Parathyroid adenoma (tissue), 2 donors: ENCODE results near the gene HGS.
A peak's percentile ranks its signal among the peaks of the same experiment; 100 is the strongest.

ENCODE experiments used
- H2AFZ ChIP-seq: fragments of 300-600 bp; sonication (generic); one replicate; pipeline ENCODE4 v1.7.0; 2017; ENCODE audit warnings: antibody characterized with exemption, mild to moderate bottlenecking
- H3K27ac ChIP-seq: fragments of 300-600 bp; sonication (generic); one replicate; pipeline ENCODE4 v1.7.0; 2017
- H3K27me3 ChIP-seq: fragments of 300-600 bp; sonication (generic); one replicate; pipeline ENCODE4 v1.7.0; 2017; ENCODE audit warnings: low read length; ENCODE audit not compliant: control insufficient read depth, insufficient read depth
- H3K36me3 ChIP-seq: fragments of 300-600 bp; sonication (generic); one replicate; pipeline ENCODE4 v1.7.0; 2017; ENCODE audit warnings: low read length; ENCODE audit not compliant: control insufficient read depth, insufficient read depth
- H3K4me1 ChIP-seq: fragments of 300-600 bp; sonication (generic); one replicate; pipeline ENCODE4 v1.7.0; 2017; ENCODE audit warnings: control low read depth
- H3K4me2 ChIP-seq: fragments of 300-600 bp; sonication (generic); one replicate; pipeline ENCODE4 v1.7.0; 2017; ENCODE audit warnings: low read length
- H3K4me3 ChIP-seq: fragments of 300-600 bp; sonication (generic); one replicate; pipeline ENCODE4 v1.7.0; 2017; ENCODE audit warnings: low read depth, low read length
- H3K79me2 ChIP-seq: fragments of 300-600 bp; sonication (generic); one replicate; pipeline ENCODE4 v1.7.0; 2017; ENCODE audit warnings: control low read depth
- H3K9ac ChIP-seq: fragments of 300-600 bp; sonication (generic); one replicate; pipeline ENCODE4 v1.7.0; 2017; ENCODE audit warnings: mild to moderate bottlenecking
- H3K9me3 ChIP-seq: fragments of 300-600 bp; sonication (generic); one replicate; pipeline ENCODE4 v1.7.0; 2017; ENCODE audit warnings: low read length; ENCODE audit not compliant: control insufficient read depth
- CTCF ChIP-seq: fragments of 300-600 bp; sonication (generic); IDR thresholded peaks from one replicate; pipeline ENCODE4 v1.7.0; 2017; ENCODE audit warnings: antibody characterized with exemption, mild to moderate bottlenecking
- donor health status: primary hyperparathyroidism.

The HGS gene

GRCh38 chr17:81681672-81682071 is 2.1 kb upstream of the HGS start:
- H3K4me2 ChIP-seq, result no peak overlapping the region
- H2AFZ ChIP-seq, result no peak overlapping the region
- H3K27me3 ChIP-seq, result no peaks in the 10 kb centered on the region
- peaks cover 31% of the 10 kb centered on the region for H3K79me2 ChIP-seq
- peaks cover 11% of the 10 kb centered on the region for H3K4me1 ChIP-seq
- no peaks in the 10 kb centered on the region for H3K36me3 ChIP-seq
- no peaks in the 10 kb centered on the region for H3K9me3 ChIP-seq
- no peak overlapping the region for H3K4me3 ChIP-seq
- H3K9ac ChIP-seq, result no peak overlapping the region
- H3K27ac ChIP-seq, result no peak overlapping the region
- TF ChIP-seq CTCF, result no peak

- H3K36me3 ChIP-seq, result no peaks in the 10 kb centered on the region
- peak overlapping the region; percentile 86 for H2AFZ ChIP-seq
- no peak for TF ChIP-seq CTCF
- H3K9me3 ChIP-seq, result no peaks in the 10 kb centered on the region
- peak overlapping the region; percentile 77 for H3K4me2 ChIP-seq
- no peaks in the 10 kb centered on the region for H3K27me3 ChIP-seq
- peak overlapping the region; percentile 94 for H3K4me3 ChIP-seq
- H3K79me2 ChIP-seq, result peaks cover 41% of the 10 kb centered on the region
- H3K9ac ChIP-seq, result no peak overlapping the region
- H3K4me1 ChIP-seq, result peaks cover 11% of the 10 kb centered on the region
- H3K27ac ChIP-seq, result no peak overlapping the region
Observed at GRCh38 chr17:81682565-81683207, 1.1 kb upstream of the HGS start.

GRCh38 chr17:81683208-81683583 is 615 bp upstream of the HGS start:
- no peaks in the 10 kb centered on the region for H3K9me3 ChIP-seq
- H3K4me1 ChIP-seq, result peaks cover 11% of the 10 kb centered on the region
- peak overlapping the region; percentile 77 for H3K4me2 ChIP-seq
- H2AFZ ChIP-seq, result peak overlapping the region; percentile 86
- peak overlapping the region; percentile 58 for H3K9ac ChIP-seq
- peaks cover 46% of the 10 kb centered on the region for H3K79me2 ChIP-seq
- H3K36me3 ChIP-seq, result no peaks in the 10 kb centered on the region
- H3K27ac ChIP-seq, result peak overlapping the region; percentile 63
- no peak for TF ChIP-seq CTCF
- peak overlapping the region; percentile 94 for H3K4me3 ChIP-seq
- no peaks in the 10 kb centered on the region for H3K27me3 ChIP-seq

GRCh38 chr17:81684442-81684911 is 666 bp downstream of the HGS start:
- Histone ChIP-seq H3K4me3 (peak overlapping the region; percentile 72), H3K27me3 (no peaks in the 10 kb centered on the region), H3K9ac (peak overlapping the region; percentile 3), H3K79me2 (peaks cover 55% of the 10 kb centered on the region), H3K36me3 (no peaks in the 10 kb centered on the region), H3K27ac (no peak overlapping the region), H3K4me1 (peaks cover 11% of the 10 kb centered on the region), H3K9me3 (no peaks in the 10 kb centered on the region), H2AFZ (peak overlapping the region; percentile 86), H3K4me2 (peak overlapping the region; percentile 88)
- TF ChIP-seq CTCF, result no peak

GRCh38 chr17:81685108-81685507 is 1.3 kb downstream of the HGS start:
- H3K79me2 ChIP-seq, result peaks cover 55% of the 10 kb centered on the region
- TF ChIP-seq CTCF, result no peak
- no peaks in the 10 kb centered on the region for H3K27me3 ChIP-seq
- no peaks in the 10 kb centered on the region for H3K36me3 ChIP-seq
- peak overlapping the region; percentile 72 for H3K4me3 ChIP-seq
- H3K4me2 ChIP-seq, result peak overlapping the region; percentile 88
- H2AFZ ChIP-seq, result no peak overlapping the region
- H3K9ac ChIP-seq, result no peak overlapping the region
- no peaks in the 10 kb centered on the region for H3K9me3 ChIP-seq
- H3K27ac ChIP-seq, result no peak overlapping the region
- peaks cover 11% of the 10 kb centered on the region for H3K4me1 ChIP-seq
